IMR-90 (cell line): ENCODE data around the gene GGTLC2.

Experiments used
- CTCF ChIP-seq: conservative IDR thresholded peaks from 2 replicates; pipeline ENCODE4 v1.5.1; 2012; ENCODE audit warnings: mild to moderate bottlenecking, low read depth, low read length, improper control_type of control experiment
- POLR2A ChIP-seq: IDR thresholded peaks from 2 replicates; pipeline ENCODE4 v1.6.1; 2012; ENCODE audit warnings: mild to moderate bottlenecking, low read depth, low read length
- RAD21 ChIP-seq: IDR thresholded peaks from 2 replicates; pipeline ENCODE4 v1.6.1; 2012; ENCODE audit warnings: low read length, improper control_type of control experiment

- no peak for TF ChIP-seq CTCF
- TF ChIP-seq RAD21, result no peak
- no peak for TF ChIP-seq POLR2A
Measured at GRCh38 chr22:22655452-22656290, 11.3 kb downstream of the GGTLC2 start.
